Activated T-helper 2 cell treated with anti-CD3 and anti-CD28 coated beads, Interferon-gamma antibody, Interleukin-2, Interleukin-4, amounts not matched to agents 10 μg/mL and 5 μg/mL and 100 μg/mL, durations not matched to agents 14 hours and 24 hours and 36 hours (primary cell): Measurements from ENCODE around the gene KIF5C. TPM values are rescaled to one million over a fixed set of nuclear protein-coding genes. Genes with fewer than 3 reads are reported as not detected.

Experiments used
- DNase-seq: peaks from one replicate; pipeline ENCODE4 v3.0.0; 2021; ENCODE audit warnings: low spot score
- H3K27ac Mint-ChIP-seq: one replicate; pipeline ENCODE4 v1.8.0; 2021; ENCODE audit warnings: mixed read lengths
- H3K27me3 Mint-ChIP-seq: one replicate; pipeline ENCODE4 v1.8.0; 2021; ENCODE audit warnings: low read depth, mixed read lengths
- H3K36me3 Mint-ChIP-seq: one replicate; pipeline ENCODE4 v1.8.0; 2021; ENCODE audit warnings: low read depth, mixed read lengths
- H3K4me1 Mint-ChIP-seq: one replicate; pipeline ENCODE4 v1.8.0; 2021; ENCODE audit warnings: low read depth, mixed read lengths
- H3K4me3 Mint-ChIP-seq: one replicate; pipeline ENCODE4 v1.8.0; 2021; ENCODE audit warnings: low read depth, mild to moderate bottlenecking, moderate library complexity, mixed read lengths
- H3K9me3 Mint-ChIP-seq: one replicate; pipeline ENCODE4 v1.8.0; 2021; ENCODE audit warnings: mixed read lengths
- intact Hi-C: fragments of 100-400 bp; cut with micrococcal nuclease; formaldehyde crosslinking; loops from one replicate; pipeline ENCODE4 v1.15.1; 2023
- total RNA-seq: library from RNA; stranded (reverse); gene quantifications from 2 replicates; pipeline ENCODE4 v1.2.3, GENCODE V29; 2022

KIF5C gene
- total RNA-seq, 1 donor from 2014 or later: 12.9 TPM

DNA sequence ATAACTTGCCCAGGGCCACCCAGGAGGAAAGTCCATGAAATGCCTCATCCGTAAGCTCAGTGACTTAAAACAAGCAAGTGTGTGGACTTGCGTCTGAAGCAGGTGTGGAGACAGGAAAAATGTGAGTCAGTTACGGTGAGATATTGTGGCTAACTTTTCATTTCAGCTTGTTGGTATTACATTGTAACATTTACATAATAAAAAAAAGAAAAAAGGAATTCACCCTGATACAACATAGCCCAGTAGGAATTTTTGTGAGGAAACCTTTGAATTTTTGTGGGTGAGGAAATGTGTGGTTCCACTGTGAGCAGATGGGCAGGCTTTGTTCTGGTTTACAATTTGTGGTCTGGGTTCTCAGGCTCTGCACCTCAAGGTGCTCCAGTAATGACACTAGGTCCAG, 129.8 kb downstream of the KIF5C start:
- Mint-ChIP-seq H3K9me3 (no peaks in the 10 kb centered on the region), H3K36me3 (peaks cover 9% of the 10 kb centered on the region), H3K27ac (no peak overlapping the region), H3K27me3 (no peaks in the 10 kb centered on the region), H3K4me1 (peaks cover 11% of the 10 kb centered on the region), H3K4me3 (no peak overlapping the region)
- intact Hi-C loops: loop anchor here (5.0 kb wide), 1 partner anchor 128 kb away; the partner anchor contains the start of gene KIF5C
- no peak for DNase-seq

DNA sequence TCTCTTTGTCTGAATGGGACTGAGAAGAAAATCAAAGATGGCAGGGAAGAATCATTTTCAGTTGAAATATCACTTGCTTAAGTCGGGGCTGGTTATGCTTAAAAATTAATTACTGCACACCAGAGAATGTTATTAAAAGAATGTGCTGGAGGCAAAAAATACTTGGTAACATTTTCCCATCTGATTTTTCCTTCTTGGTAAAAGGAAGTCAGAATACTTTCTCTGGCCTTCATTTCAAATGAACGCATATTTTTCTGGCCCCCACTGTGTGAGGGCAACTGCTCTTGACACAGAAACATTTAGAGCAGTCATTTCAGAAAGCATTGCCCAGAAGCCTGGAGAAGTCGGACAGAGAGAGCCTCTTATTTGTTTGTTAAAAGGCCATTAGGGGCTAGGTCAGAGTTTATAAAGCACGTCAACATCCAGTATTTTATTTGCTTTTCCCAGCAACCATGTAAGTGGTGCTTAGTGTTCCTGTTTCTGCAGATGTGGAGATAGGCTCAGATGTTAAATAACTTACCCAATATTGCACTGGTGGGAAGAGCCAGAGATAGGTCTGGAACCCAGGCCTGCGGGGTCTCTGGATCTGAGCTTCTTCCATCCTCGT, 130.5 kb downstream of the KIF5C start:
- DNase-seq: no peak
- Mint-ChIP-seq H3K27ac (no peak overlapping the region), H3K4me1 (peaks cover 3% of the 10 kb centered on the region), H3K4me3 (no peak overlapping the region), H3K9me3 (no peaks in the 10 kb centered on the region), H3K36me3 (peaks cover 12% of the 10 kb centered on the region), H3K27me3 (no peaks in the 10 kb centered on the region)
- intact Hi-C loops: no loop called here

DNA sequence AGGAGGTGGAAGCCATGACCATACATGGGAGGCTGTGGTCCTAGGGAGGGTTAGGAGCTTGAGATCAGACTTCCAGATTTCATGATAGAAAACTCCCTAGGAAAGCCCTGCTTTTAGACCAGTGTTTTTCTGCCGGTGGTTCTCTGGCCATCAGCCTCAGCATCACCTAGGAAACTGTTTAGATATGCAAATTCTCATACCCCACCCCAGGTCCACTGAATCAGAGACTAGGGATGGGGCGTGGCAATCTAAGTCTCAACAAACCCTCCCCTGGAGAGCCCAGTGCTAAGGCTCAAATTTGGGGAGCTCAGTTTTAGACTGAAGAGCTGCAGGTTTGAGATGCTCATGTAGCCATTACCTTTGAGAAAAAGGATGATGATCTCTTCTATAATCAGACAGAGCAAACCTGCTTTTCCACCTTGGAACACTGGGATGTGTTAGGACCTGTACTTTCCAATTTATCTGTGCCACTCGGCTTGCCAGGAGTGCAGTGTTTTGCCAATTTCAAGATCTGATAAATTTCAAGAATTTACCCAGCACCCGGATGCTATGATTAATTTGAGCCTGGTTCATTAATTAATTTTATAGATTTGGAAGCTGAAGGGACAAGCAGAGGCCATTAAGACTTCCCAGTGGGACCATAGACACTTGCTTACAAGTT, 132.0 kb downstream of the KIF5C start:
- no peak overlapping the region for H3K27ac Mint-ChIP-seq
- peaks cover 8% of the 10 kb centered on the region for H3K36me3 Mint-ChIP-seq

DNA sequence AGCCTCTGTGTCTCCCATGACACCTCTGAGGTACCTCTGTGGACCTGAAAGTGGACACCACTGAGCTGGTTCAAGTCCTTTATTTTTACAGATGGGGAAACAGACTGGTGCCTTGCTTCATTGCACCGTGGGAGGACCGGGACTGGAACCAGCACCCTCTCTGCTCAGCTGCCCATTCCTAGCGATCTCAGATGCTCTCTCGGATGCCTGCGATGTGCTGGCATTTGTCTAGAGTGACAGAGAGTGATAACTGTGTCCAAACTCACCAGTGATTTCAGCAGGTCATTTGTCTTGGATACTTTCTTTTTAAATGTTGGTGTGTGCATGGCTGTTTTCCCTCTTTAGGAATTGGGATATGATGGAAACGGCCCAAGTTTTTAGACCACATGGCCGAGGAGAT, 133.4 kb downstream of the KIF5C start:
- no peak for DNase-seq
- intact Hi-C loops: no loop called here
- Mint-ChIP-seq H3K36me3 (peaks cover 3% of the 10 kb centered on the region), H3K9me3 (no peaks in the 10 kb centered on the region), H3K27ac (no peak overlapping the region), H3K27me3 (no peaks in the 10 kb centered on the region), H3K4me3 (no peak overlapping the region), H3K4me1 (no peaks in the 10 kb centered on the region)

More for the DNA sequence above, 132.0 kb downstream of the KIF5C start:
- H3K9me3 Mint-ChIP-seq: no peaks in the 10 kb centered on the region
- DNase-seq: no peak
- intact Hi-C loops: no loop called here
- H3K27me3 Mint-ChIP-seq: no peaks in the 10 kb centered on the region
- H3K4me3 Mint-ChIP-seq: no peak overlapping the region
- no peaks in the 10 kb centered on the region for H3K4me1 Mint-ChIP-seq

DNA sequence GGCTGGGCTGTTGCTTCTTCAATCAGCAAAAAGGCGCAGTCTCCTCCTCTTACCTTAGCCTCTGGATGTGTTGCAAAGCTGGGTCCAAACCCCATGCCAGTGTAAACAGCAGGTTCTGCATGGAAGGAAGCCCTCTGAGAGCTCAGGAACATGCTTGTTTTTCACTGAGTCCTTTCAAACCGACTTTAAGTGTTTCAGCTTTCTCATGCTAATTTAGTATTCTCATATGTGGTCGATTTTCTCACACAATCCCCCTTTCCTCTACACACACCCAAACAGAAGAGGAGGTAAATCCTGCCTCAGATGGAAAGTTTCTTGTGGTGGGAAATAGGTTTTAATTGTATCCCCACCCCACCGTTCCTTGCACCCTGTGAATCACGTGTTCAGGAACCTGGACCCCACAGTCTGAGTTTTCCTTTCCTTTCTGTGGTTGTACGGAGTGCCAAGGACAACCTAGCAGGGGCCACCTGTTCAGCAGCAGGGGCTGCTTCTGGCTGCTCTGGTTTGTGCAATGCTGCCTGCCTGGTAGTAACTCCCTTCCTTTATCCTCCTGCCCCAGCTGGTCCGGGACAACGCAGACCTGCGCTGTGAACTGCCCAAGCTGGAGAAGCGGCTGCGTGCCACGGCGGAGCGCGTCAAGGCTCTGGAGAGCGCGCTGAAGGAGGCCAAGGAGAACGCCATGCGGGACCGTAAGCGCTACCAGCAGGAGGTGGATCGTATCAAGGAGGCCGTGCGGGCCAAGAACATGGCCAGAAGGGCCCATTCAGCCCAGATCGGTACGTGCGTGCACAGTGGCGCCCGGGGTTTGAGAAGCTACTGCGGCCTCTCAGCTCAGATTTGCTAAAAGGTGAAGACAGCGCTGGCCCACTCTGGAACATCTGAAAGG, 134.8 kb downstream of the KIF5C start:
- Mint-ChIP-seq H3K27ac (no peak overlapping the region), H3K27me3 (no peaks in the 10 kb centered on the region), H3K36me3 (peaks cover 3% of the 10 kb centered on the region), H3K4me3 (no peak overlapping the region), H3K4me1 (no peaks in the 10 kb centered on the region), H3K9me3 (no peaks in the 10 kb centered on the region)
- DNase-seq: no peak
- intact Hi-C loops: no loop called here

DNA sequence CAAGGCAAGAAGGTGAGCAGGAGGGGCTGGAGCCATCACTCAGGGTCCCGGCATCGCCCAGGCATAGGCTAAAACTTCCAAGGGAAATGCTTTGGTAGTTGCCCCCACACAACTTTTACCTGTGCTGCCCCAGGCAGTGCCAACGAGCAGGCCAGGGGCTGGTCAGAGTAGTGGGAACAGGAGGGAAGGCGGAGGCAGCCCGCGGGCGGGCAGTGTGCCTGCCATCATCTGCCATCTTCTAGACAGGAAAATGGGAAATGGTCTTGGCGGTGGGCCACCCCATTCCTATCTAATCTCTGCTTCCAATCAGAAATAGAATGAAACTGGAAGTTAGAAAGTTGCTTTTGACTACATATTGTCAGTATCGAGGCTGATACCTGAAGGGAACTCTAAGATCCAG, 137.5 kb downstream of the KIF5C start:
- no peak overlapping the region for H3K4me3 Mint-ChIP-seq
- intact Hi-C loops: no loop called here
- no peaks in the 10 kb centered on the region for H3K27me3 Mint-ChIP-seq
- DNase-seq: no peak
- H3K9me3 Mint-ChIP-seq: no peaks in the 10 kb centered on the region
- H3K4me1 Mint-ChIP-seq: peaks cover 3% of the 10 kb centered on the region
- no peak overlapping the region for H3K27ac Mint-ChIP-seq
- H3K36me3 Mint-ChIP-seq: peaks cover 3% of the 10 kb centered on the region

DNA sequence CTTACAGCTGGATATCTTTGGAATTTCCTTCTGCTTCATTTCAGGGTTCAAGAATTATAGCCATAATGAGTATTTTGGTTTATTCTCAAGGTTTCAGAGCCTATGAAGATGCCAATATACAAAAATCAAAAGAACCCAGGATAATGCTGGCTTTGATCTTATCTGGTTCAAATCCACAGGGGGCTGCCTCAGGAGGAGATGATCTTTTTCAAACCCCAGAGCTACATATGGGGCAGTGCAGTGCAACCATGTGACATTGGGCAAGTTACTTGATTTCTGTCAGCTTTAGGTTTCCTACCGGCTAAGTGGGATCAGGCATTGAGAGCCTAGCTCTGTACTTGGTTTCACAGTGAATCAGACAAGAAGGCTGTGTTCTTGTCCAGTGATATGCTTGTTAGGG, 140.5 kb downstream of the KIF5C start:
- no peak for DNase-seq
- Mint-ChIP-seq H3K27ac (no peak overlapping the region), H3K27me3 (no peaks in the 10 kb centered on the region), H3K36me3 (no peaks in the 10 kb centered on the region), H3K9me3 (no peaks in the 10 kb centered on the region), H3K4me3 (no peak overlapping the region), H3K4me1 (peaks cover 3% of the 10 kb centered on the region)
- intact Hi-C loops: loop anchor here (5.0 kb wide), 1 partner anchor 297 kb away; no protein-coding TSS in a partner anchor

DNA sequence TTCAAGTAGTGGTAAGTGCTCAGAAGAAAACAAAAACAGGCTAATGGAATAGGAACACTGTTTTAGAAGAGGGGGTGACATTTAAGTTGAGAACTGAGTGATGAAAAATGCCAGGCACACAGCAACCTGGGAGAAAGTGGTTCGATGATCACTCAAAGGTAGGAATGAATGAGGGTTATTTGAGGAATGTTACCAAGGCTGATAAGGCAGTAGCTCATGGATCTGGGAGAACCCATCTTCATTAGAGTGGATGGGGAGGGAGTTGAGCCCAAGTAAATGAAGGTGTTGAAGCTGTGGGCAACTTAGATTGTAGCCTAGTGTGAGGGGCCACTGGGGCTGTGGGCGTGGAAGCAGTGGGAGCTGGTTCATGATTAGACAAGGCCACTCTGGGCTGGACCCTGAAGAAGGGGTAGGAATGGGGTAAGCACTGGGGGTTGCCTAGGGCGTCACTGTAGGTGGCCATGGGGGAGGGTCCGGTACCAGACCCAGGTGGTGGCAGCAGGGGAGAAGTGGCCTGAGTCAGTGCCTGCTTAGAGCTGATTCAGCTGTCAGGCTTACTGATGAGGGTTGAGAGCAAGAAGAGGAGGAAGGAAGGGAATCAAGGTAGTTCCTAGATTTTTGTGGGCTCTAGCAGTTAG, 141.0 kb downstream of the KIF5C start:
- H3K4me1 Mint-ChIP-seq: peaks cover 3% of the 10 kb centered on the region
- H3K27me3 Mint-ChIP-seq: no peaks in the 10 kb centered on the region
- H3K27ac Mint-ChIP-seq: no peak overlapping the region
- no peaks in the 10 kb centered on the region for H3K9me3 Mint-ChIP-seq
- no peak for DNase-seq
- intact Hi-C loops: loop anchor here (5.0 kb wide), 1 partner anchor 296 kb away; no protein-coding TSS in a partner anchor
- no peaks in the 10 kb centered on the region for H3K36me3 Mint-ChIP-seq
- no peak overlapping the region for H3K4me3 Mint-ChIP-seq

DNA sequence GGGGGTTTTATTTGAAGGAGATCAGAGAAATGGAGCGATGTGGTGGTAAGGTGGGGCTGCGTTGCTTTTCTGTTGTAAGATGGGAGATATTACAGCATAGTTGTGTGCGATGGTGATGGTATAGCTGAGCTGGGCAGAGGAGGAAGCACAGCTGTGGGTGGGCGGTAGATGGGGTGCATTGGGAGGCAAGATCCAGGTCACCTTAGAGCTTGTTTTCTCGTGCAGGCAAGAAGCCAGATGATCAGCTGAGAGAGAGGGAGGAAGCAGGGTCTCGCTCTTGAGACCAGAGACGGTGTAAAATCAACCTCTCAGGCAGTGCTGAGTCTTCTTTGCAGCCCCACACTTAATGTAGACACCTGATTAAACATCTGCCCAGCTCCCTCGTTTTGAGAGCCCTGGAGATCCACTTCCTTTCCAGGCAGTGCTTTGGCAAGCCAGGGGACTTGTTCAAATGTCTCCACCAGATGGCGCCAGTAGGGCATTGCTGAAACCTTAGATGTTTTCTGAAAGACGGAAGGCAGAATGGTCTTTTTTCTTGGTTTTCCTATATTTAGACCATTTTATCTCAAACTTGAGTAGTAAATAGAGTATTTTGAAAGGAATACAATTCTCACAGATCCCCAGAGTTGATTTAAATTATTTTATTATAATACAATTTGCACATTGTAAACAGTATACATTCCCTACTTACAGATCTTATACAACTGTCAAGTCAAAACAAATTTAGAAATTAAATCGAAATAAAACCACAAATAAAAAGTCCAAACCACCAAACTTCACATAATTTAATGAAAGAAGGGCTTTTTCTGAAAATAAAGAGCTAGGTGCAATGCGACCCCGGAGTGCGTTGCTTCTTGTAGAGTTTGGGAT, 142.3 kb downstream of the KIF5C start:
- Mint-ChIP-seq H3K27ac (no peak overlapping the region), H3K4me3 (no peak overlapping the region), H3K4me1 (peaks cover 3% of the 10 kb centered on the region), H3K9me3 (no peaks in the 10 kb centered on the region), H3K36me3 (no peaks in the 10 kb centered on the region), H3K27me3 (no peaks in the 10 kb centered on the region)
- intact Hi-C loops: loop anchor here (1.0 to 5.0 kb wide), 2 partner anchors 295 to 544 kb away; no protein-coding TSS in a partner anchor
- DNase-seq: peak; percentile 50

DNA sequence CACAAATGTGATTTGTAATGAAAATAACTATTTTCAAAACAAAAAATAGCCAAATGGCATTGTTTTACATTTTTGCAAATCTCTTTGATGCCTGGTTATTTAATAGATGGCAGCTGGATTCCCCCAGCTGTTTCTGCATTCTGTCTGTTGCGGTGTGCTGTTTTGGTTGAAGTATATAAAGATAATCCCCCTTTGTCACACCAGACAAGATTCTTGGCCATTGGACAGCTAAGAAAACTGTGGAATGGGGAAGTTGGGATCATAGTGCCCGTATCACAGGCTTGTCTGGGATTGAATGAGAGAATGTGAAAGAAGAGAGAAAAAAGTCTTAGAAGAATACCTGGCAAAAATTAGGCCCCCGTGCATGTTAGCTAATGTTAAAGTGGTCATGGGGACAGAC, 144.0 kb downstream of the KIF5C start:
- Mint-ChIP-seq H3K4me1 (peaks cover 3% of the 10 kb centered on the region), H3K27ac (no peak overlapping the region), H3K9me3 (no peaks in the 10 kb centered on the region), H3K36me3 (no peaks in the 10 kb centered on the region), H3K27me3 (no peaks in the 10 kb centered on the region), H3K4me3 (no peak overlapping the region)
- intact Hi-C loops: loop anchor here (5.0 kb wide), 1 partner anchor 293 kb away; no protein-coding TSS in a partner anchor
- DNase-seq: no peak

DNA sequence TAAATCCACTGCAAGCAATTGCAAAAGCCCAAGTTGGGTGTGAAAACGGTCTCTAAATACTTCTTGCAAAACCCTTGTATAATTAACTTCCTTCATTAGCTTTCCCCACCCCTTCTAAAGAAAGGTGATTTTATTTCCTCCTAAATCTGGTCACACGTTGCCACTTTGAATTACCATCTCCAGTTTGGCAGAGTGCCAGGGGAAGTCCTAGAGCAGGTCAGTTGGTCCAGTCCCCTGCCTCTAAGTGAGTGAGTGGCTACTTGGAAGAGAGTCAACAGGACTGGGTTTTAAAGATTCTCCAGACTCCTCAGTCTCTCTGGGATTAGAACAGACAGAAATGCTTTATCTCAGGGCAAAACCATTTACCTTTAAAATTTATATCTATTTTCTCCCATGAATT, 144.7 kb downstream of the KIF5C start:
- Mint-ChIP-seq H3K4me1 (peaks cover 3% of the 10 kb centered on the region), H3K36me3 (no peaks in the 10 kb centered on the region), H3K9me3 (no peaks in the 10 kb centered on the region), H3K4me3 (no peak overlapping the region), H3K27ac (no peak overlapping the region), H3K27me3 (no peaks in the 10 kb centered on the region)
- DNase-seq: no peak
- intact Hi-C loops: loop anchor here (5.0 kb wide), 1 partner anchor 293 kb away; no protein-coding TSS in a partner anchor

DNA sequence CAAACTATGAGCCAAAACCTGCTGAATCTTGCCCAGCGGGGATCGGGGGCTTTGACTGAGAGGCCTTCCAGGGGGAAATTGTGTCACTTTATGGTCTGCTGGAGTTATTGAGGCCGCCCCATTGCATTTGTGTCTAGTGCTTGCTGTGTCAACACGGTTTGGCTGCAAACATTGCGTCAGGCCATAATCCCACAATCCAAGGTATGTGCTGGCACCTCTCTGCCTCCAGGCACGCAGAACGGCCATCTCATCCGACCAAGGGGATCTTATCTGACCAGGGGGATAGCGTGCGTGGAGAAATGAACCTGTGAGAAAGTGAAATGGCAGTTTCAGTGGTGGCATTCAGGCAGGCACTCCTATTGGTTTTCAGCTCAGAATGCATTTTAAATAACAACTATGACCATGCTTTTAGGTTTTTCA, 145.4 kb downstream of the KIF5C start:
- no peak for DNase-seq
- H3K27me3 Mint-ChIP-seq: no peaks in the 10 kb centered on the region
- H3K4me1 Mint-ChIP-seq: peaks cover 3% of the 10 kb centered on the region
- no peak overlapping the region for H3K27ac Mint-ChIP-seq
- H3K36me3 Mint-ChIP-seq: no peaks in the 10 kb centered on the region
- H3K9me3 Mint-ChIP-seq: no peaks in the 10 kb centered on the region
- H3K4me3 Mint-ChIP-seq: no peak overlapping the region
- intact Hi-C loops: no loop called here
